ENCODE results near the gene GRIA1. TPM values are rescaled to one million over a fixed set of nuclear protein-coding genes. Genes with fewer than 3 reads are reported as not detected.
A peak's percentile ranks its signal among the peaks of the same experiment; 100 is the strongest.

GRIA1 gene
- total RNA-seq, 1 donor from 2014 or later, result 0.55 TPM

DNA sequence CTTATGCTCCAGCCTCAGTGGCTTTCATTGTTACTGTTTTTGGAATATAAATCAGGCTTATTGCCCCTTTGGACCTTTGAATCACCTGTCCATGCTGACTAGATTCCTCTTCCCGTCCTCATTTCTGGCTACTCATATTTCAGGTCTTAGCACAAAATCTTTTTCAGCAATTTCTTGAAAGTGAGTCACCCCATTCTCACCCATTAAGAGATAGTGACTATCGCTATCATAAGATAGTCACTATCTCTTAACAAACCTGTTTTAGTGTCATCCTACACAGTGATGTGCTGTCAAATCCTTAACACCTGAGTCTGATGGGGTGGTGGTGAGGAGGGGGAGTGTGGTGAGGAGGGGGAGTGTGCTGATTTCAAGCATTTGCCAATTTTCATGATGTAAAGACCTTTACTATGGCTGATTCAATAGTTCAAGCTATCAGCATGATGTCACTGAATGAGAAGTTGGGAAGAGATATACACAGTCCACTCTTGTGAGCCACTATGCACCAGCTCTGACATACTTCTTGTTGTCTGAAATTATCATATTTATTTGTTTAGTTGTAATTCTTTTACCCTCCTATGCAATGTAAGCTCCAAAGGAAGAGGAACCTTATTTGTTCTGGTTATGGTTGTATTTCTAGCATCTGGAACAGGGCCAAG is 95.3 kb downstream of the GRIA1 start:
- Mint-ChIP-seq H3K36me3 (ENCODE audit: low read depth) (no peaks in the 10 kb centered on the region), H3K27me3 (ENCODE audit: low read depth) (peaks cover 7% of the 10 kb centered on the region), H3K9me3 (ENCODE audit: low read depth) (no peaks in the 10 kb centered on the region), H3K4me3 (ENCODE audit: unreplicated experiment) (no peak overlapping the region), H3K27ac (ENCODE audit: unreplicated experiment) (no peak overlapping the region), H3K4me1 (ENCODE audit: low read depth) (peaks cover 16% of the 10 kb centered on the region)
- no peak for DNase-seq (ENCODE audit: low spot score)
- TF ChIP-seq, protein P1, sequence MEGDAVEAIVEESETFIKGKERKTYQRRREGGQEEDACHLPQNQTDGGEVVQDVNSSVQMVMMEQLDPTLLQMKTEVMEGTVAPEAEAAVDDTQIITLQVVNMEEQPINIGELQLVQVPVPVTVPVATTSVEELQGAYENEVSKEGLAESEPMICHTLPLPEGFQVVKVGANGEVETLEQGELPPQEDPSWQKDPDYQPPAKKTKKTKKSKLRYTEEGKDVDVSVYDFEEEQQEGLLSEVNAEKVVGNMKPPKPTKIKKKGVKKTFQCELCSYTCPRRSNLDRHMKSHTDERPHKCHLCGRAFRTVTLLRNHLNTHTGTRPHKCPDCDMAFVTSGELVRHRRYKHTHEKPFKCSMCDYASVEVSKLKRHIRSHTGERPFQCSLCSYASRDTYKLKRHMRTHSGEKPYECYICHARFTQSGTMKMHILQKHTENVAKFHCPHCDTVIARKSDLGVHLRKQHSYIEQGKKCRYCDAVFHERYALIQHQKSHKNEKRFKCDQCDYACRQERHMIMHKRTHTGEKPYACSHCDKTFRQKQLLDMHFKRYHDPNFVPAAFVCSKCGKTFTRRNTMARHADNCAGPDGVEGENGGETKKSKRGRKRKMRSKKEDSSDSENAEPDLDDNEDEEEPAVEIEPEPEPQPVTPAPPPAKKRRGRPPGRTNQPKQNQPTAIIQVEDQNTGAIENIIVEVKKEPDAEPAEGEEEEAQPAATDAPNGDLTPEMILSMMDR (IDR thresholded peaks at IDR 0.05), result no peak

DNA sequence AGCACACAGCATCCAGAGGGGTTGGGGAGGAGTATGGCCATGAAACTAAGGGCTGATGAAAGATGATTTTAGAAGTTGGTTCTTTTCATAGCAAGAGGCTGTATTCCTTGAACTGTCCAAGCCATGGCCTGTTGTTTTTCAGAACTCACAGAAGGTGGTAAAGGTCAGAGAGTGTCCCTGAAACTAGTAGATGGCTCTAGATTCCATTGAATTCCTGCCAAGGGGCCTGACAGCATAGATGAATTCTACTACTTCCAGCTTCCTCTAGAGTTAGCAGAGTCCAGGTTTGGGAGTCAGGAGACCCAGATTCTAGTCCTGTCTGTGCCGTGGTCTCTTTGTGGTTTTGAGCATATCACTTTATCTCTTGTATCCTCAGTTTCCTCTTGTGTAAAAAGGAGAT is 101.6 kb downstream of the GRIA1 start:
- no peak overlapping the region for H3K27ac Mint-ChIP-seq (ENCODE audit: unreplicated experiment)

DNA sequence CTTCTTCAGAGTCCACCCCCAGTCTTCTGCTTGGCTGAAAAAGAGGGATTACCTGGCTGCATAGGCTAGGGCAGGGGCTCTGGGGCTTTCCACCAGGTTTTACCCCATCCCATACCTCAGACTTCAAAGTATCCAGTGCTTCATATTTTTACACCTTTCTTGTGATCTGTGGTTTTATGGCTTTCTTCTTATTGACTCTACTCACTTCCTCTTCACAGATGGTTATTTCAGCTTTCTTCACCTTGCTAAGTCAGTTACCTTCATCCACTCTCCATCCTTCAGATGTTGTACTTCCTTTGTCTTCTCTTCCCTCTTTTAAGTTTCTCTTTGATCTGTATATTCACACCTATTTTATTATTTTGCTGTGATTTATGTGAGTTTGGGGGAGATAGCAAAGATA is 104.3 kb downstream of the GRIA1 start:
- TF ChIP-seq, protein P1 (IDR thresholded peaks at IDR 0.05), result no peak
- Mint-ChIP-seq H3K27me3 (ENCODE audit: low read depth) (peaks cover 4% of the 10 kb centered on the region), H3K4me3 (ENCODE audit: unreplicated experiment) (no peak overlapping the region), H3K27ac (ENCODE audit: unreplicated experiment) (peak overlapping the region; percentile 15), H3K36me3 (ENCODE audit: low read depth) (no peaks in the 10 kb centered on the region), H3K4me1 (ENCODE audit: low read depth) (no peaks in the 10 kb centered on the region), H3K9me3 (ENCODE audit: low read depth) (peaks cover 6% of the 10 kb centered on the region)
- DNase-seq (ENCODE audit: low spot score), result no peak

More for the DNA sequence above, 101.6 kb downstream of the GRIA1 start:
- Mint-ChIP-seq H3K9me3 (ENCODE audit: low read depth) (peaks cover 6% of the 10 kb centered on the region), H3K36me3 (ENCODE audit: low read depth) (no peaks in the 10 kb centered on the region), H3K27me3 (ENCODE audit: low read depth) (peaks cover 4% of the 10 kb centered on the region), H3K4me1 (ENCODE audit: low read depth) (no peaks in the 10 kb centered on the region), H3K4me3 (ENCODE audit: unreplicated experiment) (no peak overlapping the region)
- DNase-seq (ENCODE audit: low spot score), result no peak
- TF ChIP-seq, protein P1 (IDR thresholded peaks at IDR 0.05), result no peak

GRCh38 chr5:153598099-153598498 is 107.6 kb downstream of the GRIA1 start:
- TF ChIP-seq, protein P1 (IDR thresholded peaks at IDR 0.05), result no peak
- Mint-ChIP-seq H3K9me3 (ENCODE audit: low read depth) (peaks cover 6% of the 10 kb centered on the region), H3K36me3 (ENCODE audit: low read depth) (no peaks in the 10 kb centered on the region), H3K4me1 (ENCODE audit: low read depth) (no peaks in the 10 kb centered on the region), H3K4me3 (ENCODE audit: unreplicated experiment) (no peak overlapping the region), H3K27me3 (ENCODE audit: low read depth) (no peaks in the 10 kb centered on the region), H3K27ac (ENCODE audit: unreplicated experiment) (no peak overlapping the region)
- DNase-seq (ENCODE audit: low spot score), result no peak

GRCh38 chr5:153601377-153601776 is 110.9 kb downstream of the GRIA1 start:
- Mint-ChIP-seq H3K4me3 (ENCODE audit: unreplicated experiment) (no peak overlapping the region), H3K36me3 (ENCODE audit: low read depth) (no peaks in the 10 kb centered on the region), H3K4me1 (ENCODE audit: low read depth) (peaks cover 4% of the 10 kb centered on the region), H3K27me3 (ENCODE audit: low read depth) (no peaks in the 10 kb centered on the region), H3K27ac (ENCODE audit: unreplicated experiment) (no peak overlapping the region), H3K9me3 (ENCODE audit: low read depth) (no peaks in the 10 kb centered on the region)
- DNase-seq (ENCODE audit: low spot score), result no peak
- TF ChIP-seq, protein P1 (IDR thresholded peaks at IDR 0.05), result no peak

Data from chondrocyte (in vitro differentiated cells).